HG03108 (cell line): ENCODE measurements around the gene CHTF18.

Experiments
- ATAC-seq: cut with Tn5 transposase; IDR thresholded peaks from one replicate; pipeline ENCODE4 v1.9.1; 2021; ENCODE audit warnings: moderate library complexity; ENCODE audit not compliant: unreplicated experiment

CHTF18 gene

GRCh38 chr16:790086-790485 lies 1.7 kb downstream of the CHTF18 start:
- no peak for ATAC-seq

GRCh38 chr16:791131-791530 lies 2.7 kb downstream of the CHTF18 start:
- no peak for ATAC-seq

- no peak for ATAC-seq
Measured at GRCh38 chr16:792221-792995, 4.0 kb downstream of the CHTF18 start.

- ATAC-seq, result no peak
Measured at GRCh38 chr16:793414-793813, 5.0 kb downstream of the CHTF18 start.

GRCh38 chr16:794091-794822 lies 5.8 kb downstream of the CHTF18 start:
- no peak for ATAC-seq

GRCh38 chr16:794853-795466 lies 6.5 kb downstream of the CHTF18 start:
- ATAC-seq, result no peak

- ATAC-seq, result no peak
Measured at GRCh38 chr16:795580-796229, 7.3 kb downstream of the CHTF18 start.

- no peak for ATAC-seq
Measured at GRCh38 chr16:796296-797119, 8.1 kb downstream of the CHTF18 start.

GRCh38 chr16:797120-797420 lies 8.7 kb downstream of the CHTF18 start:
- ATAC-seq, result no peak

- no peak for ATAC-seq
Measured at GRCh38 chr16:797686-798085, 9.3 kb downstream of the CHTF18 start.

GRCh38 chr16:798666-799065 lies 10.2 kb downstream of the CHTF18 start:
- no peak for ATAC-seq

GRCh38 chr16:799111-799947 lies 10.9 kb downstream of the CHTF18 start:
- ATAC-seq, result no peak

GRCh38 chr16:799948-800833 lies 11.8 kb downstream of the CHTF18 start, which contains the start of gene GNG13:
TSS of gene GNG13 (minus strand) at chr16:800734. CDS start at chr16:799077, 1,657 bp downstream.
- ATAC-seq, result no peak

GRCh38 chr16:800834-801511 lies 12.6 kb downstream of the CHTF18 start:
- no peak for ATAC-seq

GRCh38 chr16:801584-802363 lies 13.4 kb downstream of the CHTF18 start:
- ATAC-seq, result no peak

- ATAC-seq, result no peak
Measured at GRCh38 chr16:802461-802860, 14.0 kb downstream of the CHTF18 start.

GRCh38 chr16:802914-803753 lies 14.7 kb downstream of the CHTF18 start:
- no peak for ATAC-seq
